H1 (cell line): ENCODE data around the gene NNMT. TPM values are rescaled to one million over a fixed set of nuclear protein-coding genes. Genes with fewer than 3 reads are reported as not detected.

Source experiments
- CBX5 ChIP-seq: fragments of 300-800, 300-1000 bp; sonication (generic); IDR thresholded peaks from 2 replicates; pipeline ENCODE4 v1.7.1; 2016; ENCODE audit warnings: antibody characterized with exemption, low read length, low read depth
- CBX8 ChIP-seq: fragments of 300-800, 300-1000 bp; sonication (generic); IDR thresholded peaks from 2 replicates; pipeline ENCODE4 v1.7.1; 2016; ENCODE audit warnings: low read depth, low read length, borderline replicate concordance
- CREB1 ChIP-seq: IDR thresholded peaks from 2 replicates; pipeline ENCODE4 v1.6.1; 2012; ENCODE audit warnings: inconsistent platforms
- EZH2 ChIP-seq: fragments of 200-600 bp; sonication (generic); IDR thresholded peaks from 2 replicates; pipeline ENCODE4 v1.7.1; 2012; ENCODE audit warnings: low read depth, mild to moderate bottlenecking, moderate library complexity, low read length, inconsistent platforms; ENCODE audit not compliant: severe bottlenecking
- KDM5A ChIP-seq: fragments of 200-600 bp; IDR thresholded peaks from 2 replicates; pipeline ENCODE4 v1.7.1; 2012; ENCODE audit warnings: mild to moderate bottlenecking, low read length, inconsistent platforms, mixed read lengths
- NRF1 ChIP-seq: IDR thresholded peaks from 2 replicates; pipeline ENCODE4 v1.6.1; 2011; ENCODE audit warnings: mild to moderate bottlenecking, low read depth, low read length, improper control_type of control experiment
- SIRT6 ChIP-seq: IDR thresholded peaks from one replicate; pipeline ENCODE4 v1.7.1; 2012; ENCODE audit warnings: low read length, inconsistent platforms
- SP4 ChIP-seq: IDR thresholded peaks from 2 replicates; pipeline ENCODE4 v1.6.1; 2012; ENCODE audit warnings: low read length, inconsistent platforms
- TAF7 ChIP-seq: optimal IDR thresholded peaks from 2 replicates; pipeline ENCODE3; 2011; ENCODE audit warnings: low read depth, mild to moderate bottlenecking, inconsistent platforms, low read length, moderate library complexity, borderline replicate concordance
- TCF12 ChIP-seq: IDR thresholded peaks from 2 replicates; pipeline ENCODE4 v1.6.1; 2011; ENCODE audit warnings: low read depth, mild to moderate bottlenecking, low read length
- ZNF274 ChIP-seq: IDR thresholded peaks from 2 replicates; pipeline ENCODE4 v1.7.0; 2012; ENCODE audit warnings: low read length, borderline replicate concordance; ENCODE audit errors: extremely low read depth
- polyA plus RNA-seq, 7 experiments: library from polyadenylated mRNA; depleted of rRNA in 3 of 7; stranded (reverse) in 5 of 7; unstranded in 2 of 7; fragments of >200 nt in 5 of 7; fragments of 200-250 nt in 2 of 7; gene quantifications; 1 replicate in 5 of 7; 2 replicates in 1 of 7; 4 replicates in 1 of 7; pipeline versions ENCODE4 v1.2.1 to v1.2.3, GENCODE V29; 2011 to 2013; ENCODE audit warnings: missing spikeins in 2 of 7, mixed read lengths in 2 of 7
- total RNA-seq: library from RNA; stranded (reverse); fragmentation: NEBNext Ultra II Directional; extraction: Animal tissue kit (Norgen Biotek cat#: 25700); gene quantifications from 2 replicates; pipeline ENCODE4 v1.2.1, GENCODE V29; 2021
- TF ChIP-seq, protein P1 (sequence below): fragments of 300-600 bp; sonication (generic); IDR thresholded peaks from 2 replicates; pipeline ENCODE4 v1.7.1; 2012; ENCODE audit warnings: low read length, moderate library complexity, mild to moderate bottlenecking, inconsistent platforms; ENCODE audit not compliant: insufficient replicate concordance
- TF ChIP-seq, protein P2 (sequence below): IDR thresholded peaks from 2 replicates; pipeline ENCODE4 v1.6.1; 2011; ENCODE audit warnings: low read depth, mild to moderate bottlenecking, low read length; ENCODE audit not compliant: insufficient read depth

Gene NNMT
- total and polyA plus RNA-seq, 2 of the 8 experiments (the other 6 are each of a cell fraction or from before 2014, with no cell fraction given): not detected

DNA sequence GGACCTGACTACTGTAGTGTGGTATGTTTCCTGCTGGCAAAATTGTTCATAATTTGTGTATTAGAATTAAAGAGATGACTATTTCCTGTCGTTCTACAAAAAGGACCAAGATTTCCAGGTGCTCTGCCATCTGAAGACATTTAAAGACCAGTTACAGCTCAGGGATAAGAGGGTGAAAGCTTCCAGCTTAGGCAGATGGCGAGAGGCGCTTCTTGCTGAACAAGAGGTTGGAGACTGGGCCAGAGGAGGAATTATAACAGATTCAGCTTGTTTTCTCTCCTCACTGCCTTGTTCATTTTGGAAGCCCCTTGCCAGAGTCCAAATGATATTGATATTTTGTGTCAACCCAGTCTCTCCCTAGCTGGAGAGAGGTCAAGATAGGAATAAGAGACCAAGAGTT is 23.1 kb upstream of the NNMT start (continued):
- TF ChIP-seq, protein P1, sequence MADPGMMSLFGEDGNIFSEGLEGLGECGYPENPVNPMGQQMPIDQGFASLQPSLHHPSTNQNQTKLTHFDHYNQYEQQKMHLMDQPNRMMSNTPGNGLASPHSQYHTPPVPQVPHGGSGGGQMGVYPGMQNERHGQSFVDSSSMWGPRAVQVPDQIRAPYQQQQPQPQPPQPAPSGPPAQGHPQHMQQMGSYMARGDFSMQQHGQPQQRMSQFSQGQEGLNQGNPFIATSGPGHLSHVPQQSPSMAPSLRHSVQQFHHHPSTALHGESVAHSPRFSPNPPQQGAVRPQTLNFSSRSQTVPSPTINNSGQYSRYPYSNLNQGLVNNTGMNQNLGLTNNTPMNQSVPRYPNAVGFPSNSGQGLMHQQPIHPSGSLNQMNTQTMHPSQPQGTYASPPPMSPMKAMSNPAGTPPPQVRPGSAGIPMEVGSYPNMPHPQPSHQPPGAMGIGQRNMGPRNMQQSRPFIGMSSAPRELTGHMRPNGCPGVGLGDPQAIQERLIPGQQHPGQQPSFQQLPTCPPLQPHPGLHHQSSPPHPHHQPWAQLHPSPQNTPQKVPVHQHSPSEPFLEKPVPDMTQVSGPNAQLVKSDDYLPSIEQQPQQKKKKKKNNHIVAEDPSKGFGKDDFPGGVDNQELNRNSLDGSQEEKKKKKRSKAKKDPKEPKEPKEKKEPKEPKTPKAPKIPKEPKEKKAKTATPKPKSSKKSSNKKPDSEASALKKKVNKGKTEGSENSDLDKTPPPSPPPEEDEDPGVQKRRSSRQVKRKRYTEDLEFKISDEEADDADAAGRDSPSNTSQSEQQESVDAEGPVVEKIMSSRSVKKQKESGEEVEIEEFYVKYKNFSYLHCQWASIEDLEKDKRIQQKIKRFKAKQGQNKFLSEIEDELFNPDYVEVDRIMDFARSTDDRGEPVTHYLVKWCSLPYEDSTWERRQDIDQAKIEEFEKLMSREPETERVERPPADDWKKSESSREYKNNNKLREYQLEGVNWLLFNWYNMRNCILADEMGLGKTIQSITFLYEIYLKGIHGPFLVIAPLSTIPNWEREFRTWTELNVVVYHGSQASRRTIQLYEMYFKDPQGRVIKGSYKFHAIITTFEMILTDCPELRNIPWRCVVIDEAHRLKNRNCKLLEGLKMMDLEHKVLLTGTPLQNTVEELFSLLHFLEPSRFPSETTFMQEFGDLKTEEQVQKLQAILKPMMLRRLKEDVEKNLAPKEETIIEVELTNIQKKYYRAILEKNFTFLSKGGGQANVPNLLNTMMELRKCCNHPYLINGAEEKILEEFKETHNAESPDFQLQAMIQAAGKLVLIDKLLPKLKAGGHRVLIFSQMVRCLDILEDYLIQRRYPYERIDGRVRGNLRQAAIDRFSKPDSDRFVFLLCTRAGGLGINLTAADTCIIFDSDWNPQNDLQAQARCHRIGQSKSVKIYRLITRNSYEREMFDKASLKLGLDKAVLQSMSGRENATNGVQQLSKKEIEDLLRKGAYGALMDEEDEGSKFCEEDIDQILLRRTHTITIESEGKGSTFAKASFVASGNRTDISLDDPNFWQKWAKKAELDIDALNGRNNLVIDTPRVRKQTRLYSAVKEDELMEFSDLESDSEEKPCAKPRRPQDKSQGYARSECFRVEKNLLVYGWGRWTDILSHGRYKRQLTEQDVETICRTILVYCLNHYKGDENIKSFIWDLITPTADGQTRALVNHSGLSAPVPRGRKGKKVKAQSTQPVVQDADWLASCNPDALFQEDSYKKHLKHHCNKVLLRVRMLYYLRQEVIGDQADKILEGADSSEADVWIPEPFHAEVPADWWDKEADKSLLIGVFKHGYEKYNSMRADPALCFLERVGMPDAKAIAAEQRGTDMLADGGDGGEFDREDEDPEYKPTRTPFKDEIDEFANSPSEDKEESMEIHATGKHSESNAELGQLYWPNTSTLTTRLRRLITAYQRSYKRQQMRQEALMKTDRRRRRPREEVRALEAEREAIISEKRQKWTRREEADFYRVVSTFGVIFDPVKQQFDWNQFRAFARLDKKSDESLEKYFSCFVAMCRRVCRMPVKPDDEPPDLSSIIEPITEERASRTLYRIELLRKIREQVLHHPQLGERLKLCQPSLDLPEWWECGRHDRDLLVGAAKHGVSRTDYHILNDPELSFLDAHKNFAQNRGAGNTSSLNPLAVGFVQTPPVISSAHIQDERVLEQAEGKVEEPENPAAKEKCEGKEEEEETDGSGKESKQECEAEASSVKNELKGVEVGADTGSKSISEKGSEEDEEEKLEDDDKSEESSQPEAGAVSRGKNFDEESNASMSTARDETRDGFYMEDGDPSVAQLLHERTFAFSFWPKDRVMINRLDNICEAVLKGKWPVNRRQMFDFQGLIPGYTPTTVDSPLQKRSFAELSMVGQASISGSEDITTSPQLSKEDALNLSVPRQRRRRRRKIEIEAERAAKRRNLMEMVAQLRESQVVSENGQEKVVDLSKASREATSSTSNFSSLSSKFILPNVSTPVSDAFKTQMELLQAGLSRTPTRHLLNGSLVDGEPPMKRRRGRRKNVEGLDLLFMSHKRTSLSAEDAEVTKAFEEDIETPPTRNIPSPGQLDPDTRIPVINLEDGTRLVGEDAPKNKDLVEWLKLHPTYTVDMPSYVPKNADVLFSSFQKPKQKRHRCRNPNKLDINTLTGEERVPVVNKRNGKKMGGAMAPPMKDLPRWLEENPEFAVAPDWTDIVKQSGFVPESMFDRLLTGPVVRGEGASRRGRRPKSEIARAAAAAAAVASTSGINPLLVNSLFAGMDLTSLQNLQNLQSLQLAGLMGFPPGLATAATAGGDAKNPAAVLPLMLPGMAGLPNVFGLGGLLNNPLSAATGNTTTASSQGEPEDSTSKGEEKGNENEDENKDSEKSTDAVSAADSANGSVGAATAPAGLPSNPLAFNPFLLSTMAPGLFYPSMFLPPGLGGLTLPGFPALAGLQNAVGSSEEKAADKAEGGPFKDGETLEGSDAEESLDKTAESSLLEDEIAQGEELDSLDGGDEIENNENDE: no peak
- TF ChIP-seq KDM5A (no peak), TAF7 (no peak), CBX8 (no peak), TCF12 (no peak), NRF1 (no peak), CBX5 (no peak), CREB1 (no peak), SIRT6 (no peak), ZNF274 (no peak), SP4 (no peak), EZH2 (no peak)
- TF ChIP-seq, protein P2, sequence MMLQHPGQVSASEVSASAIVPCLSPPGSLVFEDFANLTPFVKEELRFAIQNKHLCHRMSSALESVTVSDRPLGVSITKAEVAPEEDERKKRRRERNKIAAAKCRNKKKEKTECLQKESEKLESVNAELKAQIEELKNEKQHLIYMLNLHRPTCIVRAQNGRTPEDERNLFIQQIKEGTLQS: no peak
